PC-9 (cell line): ENCODE results near the gene ZNF653. TPM values are rescaled to one million over a fixed set of nuclear protein-coding genes. Genes with fewer than 3 reads are reported as not detected.

Experiments
- BruUV-seq: library from RNA; stranded (reverse); fragments of 400-500 nt; replicated peaks from 2 replicates; lab custom pipeline; 2021; lab: Mats Ljungman, UMichigan
- CTCF ChIA-PET: fragments of 300-600 bp; sonication (Branson Sonifier 250); formaldehyde crosslinking; loops from one replicate; lab custom pipeline; 2022; ENCODE audit warnings: antibody characterized with exemption; lab: Charles Lee
- POLR2A ChIA-PET: fragments of 300-600 bp; sonication (Branson Sonifier 250); formaldehyde crosslinking; loops from one replicate; lab custom pipeline; 2022; ENCODE audit warnings: antibody characterized with exemption; ENCODE audit not compliant: unreplicated experiment; lab: Charles Lee
- DNase-seq, 2 experiments: peaks; one replicate each; pipeline versions ENCODE4 v3.0.0 to v3.0.0-alpha.2; 2015 to 2022; ENCODE audit warnings: mixed read lengths in 1 of 2
- H2AFZ ChIP-seq: fragments of 200-600 bp; sonication (generic); 2 replicates; pipeline ENCODE4 v1.8.1; 2017; ENCODE audit warnings: antibody characterized with exemption
- H3F3A ChIP-seq: fragments of 200-600 bp; sonication (generic); 2 replicates; pipeline ENCODE4 v1.8.1; 2017; ENCODE audit warnings: antibody characterized with exemption, mild to moderate bottlenecking, low read depth; ENCODE audit not compliant: insufficient read depth
- H3K27ac ChIP-seq: fragments of 200-600 bp; sonication (generic); 2 replicates; pipeline ENCODE4 v1.6.1; 2016; ENCODE audit warnings: mixed run types
- H3K27me3 ChIP-seq: fragments of 200-600 bp; sonication (generic); 2 replicates; pipeline ENCODE4 v1.6.1; 2016; ENCODE audit warnings: low read depth, mixed run types; ENCODE audit not compliant: insufficient read depth
- H3K36me3 ChIP-seq: fragments of 200-600 bp; sonication (generic); 2 replicates; pipeline ENCODE4 v1.6.1; 2016; ENCODE audit warnings: low read depth, mixed run types
- H3K4me1 ChIP-seq: fragments of 200-600 bp; sonication (generic); replicated peaks from 2 replicates; pipeline ENCODE4 v1.6.1; 2016; ENCODE audit warnings: mixed run types; ENCODE audit not compliant: insufficient read depth
- H3K4me2 ChIP-seq: fragments of 200-600 bp; sonication (generic); 2 replicates; pipeline ENCODE4 v1.6.1; 2017; ENCODE audit warnings: mixed run types
- H3K4me3 ChIP-seq: fragments of 200-600 bp; sonication (generic); 2 replicates; pipeline ENCODE4 v1.6.1; 2016; ENCODE audit warnings: mixed run types
- H3K79me2 ChIP-seq: fragments of 200-600 bp; sonication (generic); 2 replicates; pipeline ENCODE4 v1.6.1; 2017; ENCODE audit warnings: low read depth, mixed run types
- H3K9me2 ChIP-seq: fragments of 200-600 bp; sonication (generic); 2 replicates; pipeline ENCODE4 v1.8.1; 2017; ENCODE audit warnings: mild to moderate bottlenecking; ENCODE audit not compliant: insufficient read depth
- H3K9me3 ChIP-seq: fragments of 200-600 bp; sonication (generic); 2 replicates; pipeline ENCODE4 v1.8.1; 2016; ENCODE audit warnings: low read depth; ENCODE audit not compliant: insufficient read depth
- H4K20me1 ChIP-seq: fragments of 200-600 bp; sonication (generic); 2 replicates; pipeline ENCODE4 v1.8.1; 2017; ENCODE audit not compliant: insufficient read depth
- EZH2 ChIP-seq: fragments of 200-600 bp; sonication (generic); IDR thresholded peaks from 2 replicates; pipeline ENCODE4 v1.8.0; 2017; ENCODE audit warnings: antibody characterized with exemption, low read depth
- intact Hi-C: fragments of 100-400 bp; cut with micrococcal nuclease; formaldehyde crosslinking; loops from one replicate; pipeline ENCODE4 v1.10.0; 2022; ENCODE audit not compliant: unreplicated experiment
- total RNA-seq: library from RNA; stranded (reverse); gene quantifications from 2 replicates; pipeline ENCODE4 v1.2.3, GENCODE V29; 2021
- TF ChIP-seq, protein P1 (sequence below): fragments of 200-600 bp; sonication (generic); conservative IDR thresholded peaks from 2 replicates; pipeline ENCODE4 v1.6.1; 2017; ENCODE audit warnings: mixed run types, antibody characterized with exemption, mild to moderate bottlenecking, moderate library complexity

ZNF653 gene
- total RNA-seq, 1 experiment from 2014 or later, result 13.4 TPM

- Histone ChIP-seq H3K79me2 (peaks cover 5% of the 10 kb centered on the region; the same call in 1 of the 2 replicates), H2AFZ (no peak overlapping the region), H4K20me1 (no peaks in the 10 kb centered on the region), H3K4me1 (peaks cover under 1% of the 10 kb centered on the region; the same call in 1 of the 2 replicates), H3K9me2 (no peaks in the 10 kb centered on the region), H3K27ac (no peak overlapping the region), H3K27me3 (no peaks in the 10 kb centered on the region), H3K36me3 (no peaks in the 10 kb centered on the region), H3F3A (peaks cover 2% of the 10 kb centered on the region; the same call in 1 of the 2 replicates), H3K9me3 (no peaks in the 10 kb centered on the region), H3K4me2 (no peak overlapping the region), H3K4me3 (no peak overlapping the region)
- BruUV-seq, result no TSS peak
- TF ChIP-seq, protein P1, sequence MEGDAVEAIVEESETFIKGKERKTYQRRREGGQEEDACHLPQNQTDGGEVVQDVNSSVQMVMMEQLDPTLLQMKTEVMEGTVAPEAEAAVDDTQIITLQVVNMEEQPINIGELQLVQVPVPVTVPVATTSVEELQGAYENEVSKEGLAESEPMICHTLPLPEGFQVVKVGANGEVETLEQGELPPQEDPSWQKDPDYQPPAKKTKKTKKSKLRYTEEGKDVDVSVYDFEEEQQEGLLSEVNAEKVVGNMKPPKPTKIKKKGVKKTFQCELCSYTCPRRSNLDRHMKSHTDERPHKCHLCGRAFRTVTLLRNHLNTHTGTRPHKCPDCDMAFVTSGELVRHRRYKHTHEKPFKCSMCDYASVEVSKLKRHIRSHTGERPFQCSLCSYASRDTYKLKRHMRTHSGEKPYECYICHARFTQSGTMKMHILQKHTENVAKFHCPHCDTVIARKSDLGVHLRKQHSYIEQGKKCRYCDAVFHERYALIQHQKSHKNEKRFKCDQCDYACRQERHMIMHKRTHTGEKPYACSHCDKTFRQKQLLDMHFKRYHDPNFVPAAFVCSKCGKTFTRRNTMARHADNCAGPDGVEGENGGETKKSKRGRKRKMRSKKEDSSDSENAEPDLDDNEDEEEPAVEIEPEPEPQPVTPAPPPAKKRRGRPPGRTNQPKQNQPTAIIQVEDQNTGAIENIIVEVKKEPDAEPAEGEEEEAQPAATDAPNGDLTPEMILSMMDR, result no peak
- no peak for TF ChIP-seq EZH2
- no peak for DNase-seq
- ChIA-PET CTCF (interaction anchor here (0.7 kb wide), 1 partner anchor 141 kb away, joined by 3 read pairs; no protein-coding TSS in a partner anchor), POLR2A (no interaction called here)
- intact Hi-C loops, result no loop called here
Measured at GRCh38 chr19:11499220-11499726, 6.4 kb downstream of the ZNF653 start.

GRCh38 chr19:11496391-11497163 is 9.1 kb downstream of the ZNF653 start:
- intact Hi-C loops, result loop anchor here (1.0 kb wide), 1 partner anchor 91 kb away; no protein-coding TSS in a partner anchor
- Histone ChIP-seq H3K9me2 (no peaks in the 10 kb centered on the region), H3K4me1 (no peaks in the 10 kb centered on the region), H3K79me2 (no peaks in the 10 kb centered on the region), H2AFZ (no peak overlapping the region), H3K4me2 (no peak overlapping the region), H4K20me1 (no peaks in the 10 kb centered on the region), H3F3A (no peaks in the 10 kb centered on the region), H3K4me3 (no peak overlapping the region), H3K9me3 (no peaks in the 10 kb centered on the region), H3K27me3 (no peaks in the 10 kb centered on the region), H3K36me3 (no peaks in the 10 kb centered on the region), H3K27ac (no peak overlapping the region)
- BruUV-seq, result no TSS peak
- CTCF ChIA-PET, result no interaction called here
- TF ChIP-seq EZH2, result no peak
- TF ChIP-seq, protein P1, result peak; percentile 85
- peak; percentile 67 to 68 for DNase-seq
- POLR2A ChIA-PET, result no interaction called here

DNA sequence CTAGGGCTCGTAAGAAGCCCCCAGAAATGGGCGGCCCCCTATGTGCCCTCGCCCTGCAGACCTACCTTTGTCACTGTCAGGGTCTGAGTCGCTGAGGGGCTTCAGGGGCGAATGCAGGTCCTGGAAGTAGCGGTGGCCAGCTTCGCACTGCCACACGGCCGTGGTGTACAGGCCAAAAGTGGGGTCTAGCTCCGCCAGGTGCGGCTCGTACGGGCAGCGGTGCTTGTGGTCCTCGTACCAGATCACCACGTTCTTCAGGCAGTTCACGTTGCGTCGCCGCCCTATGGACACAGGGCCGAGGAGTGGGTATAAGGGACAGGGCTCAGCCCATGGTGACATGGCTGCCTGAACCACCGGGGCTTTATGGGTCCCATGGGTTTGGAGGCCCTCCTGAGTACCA is 9.8 kb downstream of the ZNF653 start:
- no peaks in the 10 kb centered on the region for H3K79me2 ChIP-seq
- no peak overlapping the region for H2AFZ ChIP-seq
- no peaks in the 10 kb centered on the region for H3K9me2 ChIP-seq
- H3K4me3 ChIP-seq, result no peak overlapping the region
- H3K9me3 ChIP-seq, result no peaks in the 10 kb centered on the region
- TF ChIP-seq, protein P1, result no peak
- TF ChIP-seq EZH2, result no peak
- POLR2A ChIA-PET, result no interaction called here
- no peaks in the 10 kb centered on the region for H3F3A ChIP-seq
- H3K27ac ChIP-seq, result no peak overlapping the region
- no peaks in the 10 kb centered on the region for H4K20me1 ChIP-seq
- H3K4me2 ChIP-seq, result no peak overlapping the region
- intact Hi-C loops, result loop anchor here (1.0 kb wide), 1 partner anchor 91 kb away; no protein-coding TSS in a partner anchor
- no peaks in the 10 kb centered on the region for H3K4me1 ChIP-seq
- H3K36me3 ChIP-seq, result no peaks in the 10 kb centered on the region
- CTCF ChIA-PET, result no interaction called here
- DNase-seq, result no peak
- BruUV-seq, result no TSS peak
- no peaks in the 10 kb centered on the region for H3K27me3 ChIP-seq
